Fibroblast of skin of left biceps (primary cell): Measurements from ENCODE around the gene SYF2.

Source experiments
- DNase-seq, 2 experiments: peaks; one replicate each; pipeline ENCODE4 v3.0.0-alpha.2; 2013; ENCODE audit warnings: low read depth in 2 of 2

Gene SYF2

DNA sequence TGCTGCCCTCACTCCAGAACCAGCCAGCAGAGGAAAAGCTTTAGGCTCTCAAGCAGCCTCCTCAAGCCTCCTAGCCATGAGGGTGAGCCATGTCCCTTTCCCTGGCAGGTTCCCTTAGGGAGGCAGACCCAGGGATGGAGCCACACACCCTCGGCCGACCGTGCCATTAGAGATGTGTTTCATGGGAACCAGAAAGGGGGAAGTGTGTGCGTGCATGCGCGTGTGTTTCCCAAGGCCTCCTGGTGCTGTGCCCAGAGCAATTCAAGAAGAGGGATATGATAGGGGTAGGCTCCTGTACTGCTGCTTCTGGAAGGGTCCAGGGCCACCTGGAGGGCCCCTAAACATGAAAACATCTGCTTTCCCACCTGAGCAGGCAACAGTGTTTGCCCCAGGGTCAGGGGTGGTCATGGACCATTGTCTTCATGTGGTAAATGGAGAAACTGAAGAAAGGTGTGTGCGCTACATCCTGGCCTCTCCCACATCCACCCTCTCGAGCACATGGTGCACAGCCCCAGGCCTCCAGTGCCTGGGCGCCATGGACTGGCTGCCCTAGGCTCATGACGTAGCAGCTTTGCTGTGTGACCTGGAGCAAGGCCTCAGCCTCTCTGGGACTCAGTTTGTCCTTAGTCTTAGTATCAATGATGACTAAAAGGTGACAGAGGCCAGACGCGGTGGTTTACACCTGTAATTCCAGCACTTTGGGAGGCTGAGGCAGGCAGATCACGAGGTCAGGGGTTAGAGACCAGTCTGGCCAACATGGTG is 48.1 kb downstream of the SYF2 start:
- DNase-seq = no peak

DNA sequence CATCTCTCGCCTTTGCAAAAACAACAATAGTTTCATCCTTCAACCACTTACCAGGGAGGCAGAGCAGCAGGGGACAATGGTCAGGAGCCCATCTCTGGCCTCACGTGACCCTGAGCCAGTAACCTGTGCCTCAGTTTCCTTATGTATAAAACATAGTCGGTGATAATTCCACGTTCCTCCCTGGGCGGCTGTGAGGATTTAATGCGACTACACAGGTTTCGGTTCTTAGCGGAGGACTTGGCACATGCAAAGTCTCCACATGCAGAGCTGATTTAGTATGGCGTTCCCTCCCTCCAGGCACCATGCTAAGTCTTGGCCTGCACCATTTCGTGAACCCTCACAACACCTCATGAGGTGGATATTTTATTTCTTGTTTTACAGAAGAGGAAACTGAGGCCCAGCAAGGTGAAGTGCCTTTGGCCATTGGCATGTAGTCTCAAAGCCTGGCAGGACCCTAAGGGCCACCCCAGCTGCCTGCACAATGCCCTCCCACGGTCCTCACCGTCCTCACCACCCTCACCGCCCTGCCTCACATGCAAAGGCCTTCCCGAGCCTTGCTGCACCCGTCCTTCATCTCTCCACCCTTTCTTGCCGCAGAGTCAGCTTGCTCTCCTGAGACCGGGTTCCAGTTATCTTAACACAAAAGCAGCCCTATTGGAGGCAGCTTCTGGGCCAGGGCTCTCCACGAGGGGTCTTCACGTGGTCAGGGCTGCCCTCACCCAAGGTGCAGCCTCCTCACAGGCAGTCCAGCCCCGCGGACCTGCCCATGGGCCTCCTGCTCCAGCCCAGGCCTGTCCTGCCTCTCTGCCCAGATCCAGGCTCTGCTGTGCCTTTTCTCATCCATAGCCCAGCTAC is 48.9 kb downstream of the SYF2 start:
- no peak for DNase-seq

DNA sequence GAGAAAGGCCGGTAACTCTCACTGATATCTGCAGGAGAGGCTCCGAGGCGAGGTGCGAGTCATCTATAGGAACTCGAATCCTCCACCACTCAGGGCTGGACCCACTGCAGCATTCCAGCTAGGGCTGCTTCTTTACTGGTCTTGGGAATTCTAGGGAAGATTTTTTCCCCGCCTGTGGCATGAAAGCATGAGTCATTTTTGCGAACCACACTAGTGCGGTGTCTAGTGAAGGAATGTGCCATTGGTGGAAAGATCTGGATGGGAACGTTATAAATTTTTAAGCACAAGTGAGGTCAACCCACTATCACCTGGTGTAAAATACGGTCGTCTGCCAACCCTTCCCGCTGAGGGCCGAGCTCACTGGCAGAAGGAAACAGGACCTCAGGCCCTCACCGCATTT is 49.7 kb downstream of the SYF2 start:
- peak; percentile 65 to 74 for DNase-seq

DNA sequence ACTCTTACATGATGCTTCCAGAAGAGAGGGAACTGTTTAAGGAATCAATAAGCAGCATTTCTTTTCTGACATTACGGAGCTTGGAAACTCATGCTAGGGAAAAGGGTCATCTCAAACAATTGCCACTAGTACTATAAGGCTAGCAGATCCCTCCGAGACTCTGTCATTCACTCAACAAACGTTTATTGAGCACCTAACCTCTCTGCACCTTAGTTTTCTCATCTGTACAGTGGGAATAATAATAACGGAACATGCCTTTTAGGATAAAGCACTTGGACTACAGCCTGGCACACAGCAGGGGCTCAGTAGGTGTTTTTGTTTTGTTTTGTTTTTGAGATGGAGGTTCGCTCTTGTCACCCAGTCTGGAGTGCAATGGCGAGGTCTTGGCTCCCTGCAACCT is 51.3 kb downstream of the SYF2 start:
- no peak for DNase-seq

DNA sequence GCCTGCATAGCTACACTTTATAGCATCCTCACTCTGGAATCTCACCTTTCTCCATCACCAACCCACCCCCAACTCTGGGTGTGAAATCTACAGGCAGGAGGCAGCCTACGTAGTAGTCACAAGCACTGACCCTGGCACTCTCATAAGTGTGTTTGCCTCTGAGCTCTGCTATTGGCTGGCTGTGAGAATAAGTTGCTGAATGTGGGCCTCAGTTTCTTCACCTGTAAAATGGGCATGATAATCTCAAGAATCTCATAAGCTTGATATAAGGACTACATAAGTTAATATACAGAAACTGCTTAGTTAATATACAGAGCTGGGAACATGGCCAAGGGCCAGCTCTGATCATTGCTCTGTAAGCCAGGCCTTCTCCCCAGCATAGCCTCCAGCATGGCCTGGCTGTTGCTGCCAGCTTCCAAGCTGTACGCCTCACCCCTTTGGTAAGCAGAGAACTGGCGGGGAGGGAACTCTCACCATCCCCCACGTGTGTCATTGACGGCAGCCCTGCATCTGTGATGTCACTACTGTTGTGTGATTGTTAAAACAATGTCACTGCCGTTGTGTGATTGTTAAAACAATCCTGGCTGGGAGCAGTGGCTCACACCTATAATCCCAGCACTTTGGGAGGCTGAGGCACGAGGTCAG is 53.3 kb downstream of the SYF2 start:
- DNase-seq = no peak

DNA sequence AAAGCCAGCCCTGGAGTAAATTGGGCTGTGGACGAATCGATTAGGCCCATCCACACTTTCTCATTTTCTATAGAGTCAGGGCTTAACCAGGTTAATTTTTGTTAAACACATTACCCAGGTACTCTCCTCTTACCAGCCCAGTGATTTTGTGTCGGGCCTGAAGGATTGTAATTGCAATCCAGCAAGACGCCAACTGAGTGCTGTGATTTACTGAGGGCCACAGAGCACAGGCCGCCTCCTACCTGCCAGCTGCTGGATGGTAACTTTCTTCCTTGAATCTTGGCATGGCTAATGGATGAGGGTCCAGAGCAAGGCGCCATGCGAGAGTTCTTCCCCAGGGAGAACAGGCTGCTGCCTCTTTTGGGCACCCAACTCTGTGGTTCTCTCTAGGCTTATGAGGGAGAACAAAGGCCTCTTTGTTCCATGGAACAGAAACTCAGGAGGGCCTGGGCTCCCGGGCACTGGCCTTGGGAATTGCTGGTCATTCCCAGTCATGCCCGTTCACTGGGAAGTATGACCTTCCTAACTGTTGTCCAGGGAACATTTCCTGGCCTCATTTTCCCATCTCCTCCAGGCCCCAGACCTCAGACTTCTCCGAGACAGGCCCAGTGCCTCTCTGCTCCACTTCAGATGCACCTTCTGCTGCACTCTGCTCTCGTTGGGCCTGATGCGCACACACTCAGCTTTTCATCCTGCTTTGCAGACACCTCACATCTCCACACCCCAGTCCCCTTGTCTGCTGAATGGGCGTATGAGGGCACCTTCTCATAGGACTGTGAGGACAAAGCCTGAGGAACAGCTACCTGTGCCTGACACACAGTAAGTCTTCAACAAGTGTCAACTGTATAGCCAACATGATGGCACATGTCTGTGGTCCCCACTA is 57.3 kb downstream of the SYF2 start:
- DNase-seq = no peak

DNA sequence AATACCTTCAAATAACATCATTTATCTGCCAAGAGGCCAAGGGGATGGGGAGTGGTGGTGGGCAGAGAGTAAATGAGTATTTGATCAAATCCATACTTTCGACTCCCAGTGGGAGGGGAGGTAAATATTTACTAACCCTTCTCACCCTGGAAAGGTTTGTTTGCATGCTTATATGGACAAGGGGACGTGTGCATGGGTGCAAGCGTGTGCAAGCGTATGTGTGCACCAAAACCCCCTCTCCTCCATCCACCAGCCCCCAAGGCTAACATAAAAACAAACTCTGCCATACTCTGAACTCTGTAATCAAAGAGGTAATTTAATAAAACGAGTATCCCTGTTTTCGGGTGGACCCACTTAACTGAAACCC is 58.0 kb downstream of the SYF2 start:
- DNase-seq = no peak

DNA sequence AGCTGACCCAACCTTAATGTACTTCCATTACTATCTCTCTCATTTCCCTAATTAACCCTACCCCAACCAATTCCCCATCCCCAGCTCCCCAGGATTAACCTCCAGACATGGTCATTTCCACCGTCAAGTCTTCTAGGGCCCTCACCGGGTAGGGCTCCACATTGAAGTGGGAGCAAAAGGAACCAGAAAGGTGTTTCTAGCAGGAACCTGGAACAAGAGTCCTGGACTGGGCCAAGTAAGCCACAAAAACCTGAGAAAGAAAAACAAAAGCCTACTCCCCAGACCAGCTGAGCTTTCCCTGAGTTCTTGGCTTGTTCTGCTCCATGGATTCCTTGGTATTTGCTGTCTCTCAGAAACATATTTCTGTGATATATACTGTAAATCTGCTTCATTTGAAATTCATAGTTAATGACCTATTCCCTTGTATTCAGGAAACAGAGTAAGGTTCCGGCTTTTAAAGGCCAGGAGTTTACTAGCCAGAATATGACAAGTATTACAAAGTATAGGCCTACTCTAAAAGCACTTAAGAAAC is 58.4 kb downstream of the SYF2 start:
- no peak for DNase-seq
